Endothelial cell of umbilical vein (primary cell): Measurements from ENCODE around the gene PAQR7. TPM values are rescaled to one million over a fixed set of nuclear protein-coding genes. Genes with fewer than 3 reads are reported as not detected.

Experiments
- BruUV-seq: library from RNA; stranded (reverse); fragments of 400-500 nt; replicated peaks from 2 replicates; lab custom pipeline; 2021; lab: Mats Ljungman, UMichigan
- CTCF ChIA-PET: fragments of 300-600, 350-600 bp; sonication (Branson Sonifier 250); formaldehyde crosslinking; loops from one replicate; lab custom pipeline; 2021; ENCODE audit warnings: antibody characterized with exemption, inconsistent platforms; lab: Charles Lee
- POLR2A ChIA-PET: fragments of 300-600, 350-600 bp; sonication (Branson Sonifier 250); formaldehyde crosslinking; loops from one replicate; lab custom pipeline; 2021; ENCODE audit warnings: antibody characterized with exemption, inconsistent platforms; lab: Charles Lee
- DNase-seq: peaks from one replicate; pipeline ENCODE4 v3.0.0-alpha.2; 2011; ENCODE audit warnings: low read depth, low spot score
- FAIRE-seq: peaks from 2 replicates; lab custom pipeline; 2011; peaks lifted over from hg19 to GRCh38; lab: Jason Lieb, UNC
- H2AFZ ChIP-seq: 2 replicates; pipeline ENCODE4 v1.6.0; 2012; ENCODE audit warnings: low read depth, low read length, control low read depth, inconsistent platforms
- H3K27ac ChIP-seq: 2 replicates; pipeline ENCODE4 v1.5.1; 2011; ENCODE audit warnings: low read depth, mild to moderate bottlenecking, control low read depth, low read length, moderate library complexity; ENCODE audit not compliant: insufficient read depth
- H3K27me3 ChIP-seq, 2 experiments: 2 replicates each; pipeline versions ENCODE4 v1.6.0 to v1.6.1; 2011; ENCODE audit warnings: low read length in 2 of 2, mixed read lengths in 1 of 2; ENCODE audit not compliant: control insufficient read depth in 2 of 2, insufficient read depth in 2 of 2
- H3K36me3 ChIP-seq, 2 experiments: 2 replicates in 1 of 2; 3 replicates in 1 of 2; pipeline ENCODE4 v1.5.1; 2011; ENCODE audit warnings: low read length in 2 of 2, mild to moderate bottlenecking in 1 of 2, moderate library complexity in 1 of 2; ENCODE audit not compliant: control insufficient read depth in 2 of 2, insufficient read depth in 2 of 2; ENCODE audit errors: extremely low read depth in 1 of 2
- H3K4me1 ChIP-seq: 3 replicates; pipeline ENCODE4 v1.5.1; 2011; ENCODE audit warnings: mild to moderate bottlenecking, low read length; ENCODE audit not compliant: control insufficient read depth, insufficient read depth; ENCODE audit errors: extremely low read depth
- H3K4me2 ChIP-seq: 2 replicates; pipeline ENCODE4 v1.6.1; 2011; ENCODE audit warnings: low read length, control low read depth, mixed read lengths; ENCODE audit not compliant: insufficient read depth
- H3K4me3 ChIP-seq, 3 experiments: fragments of 200-600 bp in 1 of 3; sonication (generic), shearing (Covaris generic) in 1 of 3; replicated peaks in 1 of 3; 2 replicates each; pipeline ENCODE4 v1.5.1; 2011 to 2016; ENCODE audit warnings: control low read depth in 3 of 3, low read length in 3 of 3, mild to moderate bottlenecking in 2 of 3, inconsistent platforms in 1 of 3, low read depth in 1 of 3, moderate library complexity in 1 of 3; ENCODE audit not compliant: insufficient read depth in 1 of 3
- H3K79me2 ChIP-seq: 2 replicates; pipeline ENCODE4 v1.6.0; 2012; ENCODE audit warnings: low read length, inconsistent platforms; ENCODE audit not compliant: control insufficient read depth, insufficient read depth
- H3K9ac ChIP-seq: replicated peaks from 2 replicates; pipeline ENCODE3; 2011; ENCODE audit warnings: low read length, control low read depth; ENCODE audit not compliant: insufficient read depth; ENCODE audit errors: extremely low read depth
- H3K9me1 ChIP-seq: replicated peaks from 3 replicates; pipeline ENCODE4 v1.6.0; 2011; ENCODE audit warnings: mild to moderate bottlenecking, low read length; ENCODE audit not compliant: control insufficient read depth, insufficient read depth; ENCODE audit errors: extremely low read depth
- H3K9me3 ChIP-seq: replicated peaks from 2 replicates; pipeline ENCODE4 v1.5.1; 2012; ENCODE audit warnings: low read length, inconsistent platforms; ENCODE audit not compliant: control insufficient read depth, insufficient read depth
- H4K20me1 ChIP-seq: replicated peaks from 2 replicates; pipeline ENCODE3; 2011; ENCODE audit warnings: mild to moderate bottlenecking, low read length; ENCODE audit not compliant: control insufficient read depth, insufficient read depth; ENCODE audit errors: extremely low read depth
- EZH2 ChIP-seq: IDR thresholded peaks from 2 replicates; pipeline ENCODE4 v1.6.1; 2012; ENCODE audit warnings: borderline replicate concordance, low read depth, mild to moderate bottlenecking, moderate library complexity, low read length, inconsistent platforms; ENCODE audit not compliant: severe bottlenecking
- FOS ChIP-seq: IDR thresholded peaks from 2 replicates; pipeline ENCODE4 v1.6.1; 2011; ENCODE audit warnings: mild to moderate bottlenecking, low read length, moderate library complexity, borderline replicate concordance; ENCODE audit not compliant: insufficient read depth
- GATA2 ChIP-seq: IDR thresholded peaks from 2 replicates; pipeline ENCODE4 v1.7.0; 2011; ENCODE audit warnings: low read depth, mild to moderate bottlenecking, moderate library complexity, mixed read lengths, low read length; ENCODE audit not compliant: insufficient read length, insufficient read depth
- JUN ChIP-seq: IDR thresholded peaks from 2 replicates; pipeline ENCODE4 v1.6.1; 2011; ENCODE audit warnings: borderline replicate concordance, low read depth; ENCODE audit not compliant: insufficient read length, insufficient read depth
- POLR2AphosphoS5 ChIP-seq: IDR thresholded peaks from 2 replicates; pipeline ENCODE4 v1.6.1; 2012; ENCODE audit warnings: low read depth, mild to moderate bottlenecking, control low read depth, low read length, moderate library complexity; ENCODE audit not compliant: insufficient read depth
- dilution Hi-C: fragments of 300-500 bp; cut with MboI; formaldehyde crosslinking; loops from one replicate; pipeline ENCODE4 v1.15.0; 2019; ENCODE audit warnings: low sequenced_read_pairs; ENCODE audit not compliant: extremely low pct_ligation_motif_present
- intact Hi-C: fragments of 100-400 bp; cut with micrococcal nuclease; formaldehyde crosslinking; loops from one replicate; pipeline ENCODE4 v1.10.0; 2022
- polyA plus RNA-seq, 4 experiments: library from polyadenylated mRNA; depleted of rRNA in 3 of 4; stranded (reverse) in 3 of 4; unstranded in 1 of 4; fragments of >200 nt; gene quantifications; 2 replicates each; pipeline versions ENCODE4 v1.2.1 to v1.2.3, GENCODE V29; 2011 to 2012; ENCODE audit warnings: missing spikeins in 1 of 4
- total RNA-seq: library from RNA; stranded (reverse); gene quantifications from 2 replicates; pipeline ENCODE4 v1.2.3, GENCODE V29; 2021

PAQR7 gene
- total and polyA plus RNA-seq, 2 donors (not counting 3 experiments of a cell fraction or from before 2014, with no cell fraction given) = 8.4 to 10.8 TPM

- POLR2A ChIA-PET = interaction anchor here (0.6 kb wide), 1 partner anchor 31 kb away, joined by 3 read pairs; no protein-coding TSS in a partner anchor
- dilution Hi-C loops (loop anchor here (25.0 kb wide), 1 partner anchor 113 kb away; the partner anchor contains the start of gene PAFAH2), intact Hi-C loops (loop anchor here (1.0 kb wide), 1 partner anchor 15 kb away; the partner anchor contains the start of gene AUNIP)
- BruUV-seq = no TSS peak
- Histone ChIP-seq H3K9ac (peak overlapping the region; percentile 20), H3K4me2 (peak overlapping the region; percentile 45), H3K36me3 (no peaks in the 10 kb centered on the region), H3K9me3 (no peaks in the 10 kb centered on the region), H3K27ac (no peak overlapping the region), H2AFZ (peak overlapping the region; percentile 91), H3K27me3 (no peaks in the 10 kb centered on the region), H3K9me1 (no peaks in the 10 kb centered on the region), H4K20me1 (no peaks in the 10 kb centered on the region), H3K4me1 (peaks cover 15% of the 10 kb centered on the region), H3K4me3 (peak overlapping the region; percentile 33 to 54 (median 43)), H3K79me2 (no peaks in the 10 kb centered on the region)
- no peak for FAIRE-seq
- no peak for DNase-seq
- CTCF ChIA-PET = interaction anchor here (1.0 to 2.9 kb wide), 6 partner anchors 13 to 125 kb away, joined by 3 to 20 read pairs (median 4); partner anchors contain the start of gene PAFAH2
- TF ChIP-seq POLR2AphosphoS5 (no peak), FOS (no peak), GATA2 (no peak), EZH2 (no peak)
Measured at GRCh38 chr1:25874635-25875153, 814 bp downstream of the PAQR7 start.

- no peak for FAIRE-seq
- Histone ChIP-seq H3K27ac (no peak overlapping the region), H3K9me1 (no peaks in the 10 kb centered on the region), H3K27me3 (no peaks in the 10 kb centered on the region), H3K4me3 (no peak overlapping the region), H3K9ac (no peak overlapping the region), H3K36me3 (no peaks in the 10 kb centered on the region), H3K9me3 (no peaks in the 10 kb centered on the region), H2AFZ (no peak overlapping the region), H3K4me2 (peak overlapping the region; percentile 45), H3K4me1 (peaks cover 16% of the 10 kb centered on the region), H3K79me2 (no peaks in the 10 kb centered on the region), H4K20me1 (no peaks in the 10 kb centered on the region)
- intact Hi-C loops = no loop called here
- BruUV-seq = TSS peak; percentile 11
- CTCF ChIA-PET = interaction anchor here (1.1 to 2.9 kb wide), 3 partner anchors 12 to 126 kb away, joined by 3 to 20 read pairs (median 3); no protein-coding TSS in a partner anchor
- TF ChIP-seq JUN = no peak
- dilution Hi-C loops = no loop called here
- DNase-seq = no peak
- POLR2A ChIA-PET = no interaction called here
Measured at GRCh38 chr1:25874209-25874608, 1.3 kb downstream of the PAQR7 start.
